GM12864 (cell line): ENCODE data around the gene RNF222.

Experiments
- DNase-seq: peaks from one replicate; pipeline ENCODE4 v3.0.0-alpha.2; 2011; ENCODE audit warnings: low read depth
- H3K4me3 ChIP-seq: 2 replicates; pipeline ENCODE4 v1.5.1; 2011; ENCODE audit warnings: mild to moderate bottlenecking, low read depth, low read length, control low read depth
- TF ChIP-seq, protein P1 (sequence below): IDR thresholded peaks from 2 replicates; pipeline ENCODE4 v1.5.1; 2011; ENCODE audit warnings: low read depth, mild to moderate bottlenecking, moderate library complexity, low read length, control low read depth, inconsistent platforms; ENCODE audit errors: missing control alignments

Gene RNF222, protein sequence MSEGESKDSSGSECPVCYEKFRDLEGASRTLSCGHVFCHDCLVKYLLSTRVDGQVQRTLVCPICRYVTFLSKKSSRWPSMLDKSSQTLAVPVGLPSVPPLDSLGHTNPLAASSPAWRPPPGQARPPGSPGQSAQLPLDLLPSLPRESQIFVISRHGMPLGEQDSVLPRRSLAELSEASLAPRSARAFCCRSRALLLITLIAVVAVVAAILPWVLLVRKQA

DNA sequence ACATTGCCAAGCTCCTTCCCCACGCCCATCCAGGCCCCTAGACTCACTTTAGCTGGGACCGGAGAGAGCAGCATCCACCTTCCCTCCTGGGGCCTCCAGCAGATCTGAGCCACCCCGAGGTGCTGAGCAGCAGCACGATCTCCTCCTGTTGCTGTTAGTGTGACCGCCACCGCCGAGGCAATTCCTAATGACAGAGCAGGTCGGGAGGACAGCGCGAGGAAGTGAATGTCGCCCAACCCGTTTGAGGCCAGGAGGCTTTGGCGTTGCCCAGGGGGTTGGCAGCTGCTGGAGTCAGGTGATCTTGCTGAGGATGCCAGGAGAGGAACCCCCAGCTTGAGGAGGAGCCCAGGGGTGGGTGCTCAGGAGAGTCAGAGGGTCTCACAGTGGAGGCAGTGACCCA lies at the start of gene RNF222:
TSS of gene RNF222 (minus strand) at position 192 of the 400 bp plus-strand sequence. CDS start 4,366 bp downstream, outside the sequence.
- DNase-seq: no peak
- TF ChIP-seq, protein P1, sequence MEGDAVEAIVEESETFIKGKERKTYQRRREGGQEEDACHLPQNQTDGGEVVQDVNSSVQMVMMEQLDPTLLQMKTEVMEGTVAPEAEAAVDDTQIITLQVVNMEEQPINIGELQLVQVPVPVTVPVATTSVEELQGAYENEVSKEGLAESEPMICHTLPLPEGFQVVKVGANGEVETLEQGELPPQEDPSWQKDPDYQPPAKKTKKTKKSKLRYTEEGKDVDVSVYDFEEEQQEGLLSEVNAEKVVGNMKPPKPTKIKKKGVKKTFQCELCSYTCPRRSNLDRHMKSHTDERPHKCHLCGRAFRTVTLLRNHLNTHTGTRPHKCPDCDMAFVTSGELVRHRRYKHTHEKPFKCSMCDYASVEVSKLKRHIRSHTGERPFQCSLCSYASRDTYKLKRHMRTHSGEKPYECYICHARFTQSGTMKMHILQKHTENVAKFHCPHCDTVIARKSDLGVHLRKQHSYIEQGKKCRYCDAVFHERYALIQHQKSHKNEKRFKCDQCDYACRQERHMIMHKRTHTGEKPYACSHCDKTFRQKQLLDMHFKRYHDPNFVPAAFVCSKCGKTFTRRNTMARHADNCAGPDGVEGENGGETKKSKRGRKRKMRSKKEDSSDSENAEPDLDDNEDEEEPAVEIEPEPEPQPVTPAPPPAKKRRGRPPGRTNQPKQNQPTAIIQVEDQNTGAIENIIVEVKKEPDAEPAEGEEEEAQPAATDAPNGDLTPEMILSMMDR: no peak
- no peak within 1 kb of the TSS for H3K4me3 ChIP-seq

DNA sequence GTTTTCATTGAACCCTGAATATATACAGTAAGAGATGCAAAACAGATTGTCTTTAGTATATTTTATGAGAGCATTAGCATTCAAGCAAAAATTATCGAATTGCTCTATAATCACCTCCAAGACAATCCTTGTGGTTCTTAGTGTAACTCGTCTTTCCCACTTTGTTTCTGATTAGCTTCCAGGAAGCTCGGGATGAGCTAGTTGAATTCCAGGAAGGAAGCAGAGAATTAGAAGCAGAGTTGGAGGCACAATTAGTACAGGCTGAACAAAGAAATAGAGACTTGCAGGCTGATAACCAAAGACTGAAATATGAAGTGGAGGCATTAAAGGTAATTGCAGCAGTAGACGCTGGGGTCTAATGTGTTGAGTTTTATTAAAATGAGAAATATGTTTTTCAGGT lies 47.9 kb upstream of the RNF222 start:
- no peak for DNase-seq
- H3K4me3 ChIP-seq: no peak overlapping the region
- TF ChIP-seq, protein P1: no peak

DNA sequence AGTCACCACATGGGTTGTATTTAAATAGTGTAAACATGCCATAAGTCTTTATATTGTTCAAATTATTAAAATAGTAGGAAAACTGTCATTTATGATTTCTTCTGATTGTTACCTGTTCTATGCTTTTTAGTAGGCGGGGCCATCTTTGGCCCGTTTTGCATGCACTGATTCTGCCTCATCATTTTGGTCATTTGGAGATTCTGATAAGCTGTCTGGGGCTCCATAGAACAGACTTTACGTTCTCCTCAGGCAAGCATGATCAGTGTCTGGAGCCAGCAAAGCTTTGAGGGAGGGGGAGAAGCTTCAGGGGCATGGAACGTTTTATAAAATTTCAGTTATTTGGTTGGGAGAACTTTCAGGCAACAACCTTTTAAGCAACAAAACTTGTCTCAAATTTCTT lies 46.9 kb upstream of the RNF222 start:
- no peak for DNase-seq
- TF ChIP-seq, protein P1: no peak
- H3K4me3 ChIP-seq: no peak overlapping the region

DNA sequence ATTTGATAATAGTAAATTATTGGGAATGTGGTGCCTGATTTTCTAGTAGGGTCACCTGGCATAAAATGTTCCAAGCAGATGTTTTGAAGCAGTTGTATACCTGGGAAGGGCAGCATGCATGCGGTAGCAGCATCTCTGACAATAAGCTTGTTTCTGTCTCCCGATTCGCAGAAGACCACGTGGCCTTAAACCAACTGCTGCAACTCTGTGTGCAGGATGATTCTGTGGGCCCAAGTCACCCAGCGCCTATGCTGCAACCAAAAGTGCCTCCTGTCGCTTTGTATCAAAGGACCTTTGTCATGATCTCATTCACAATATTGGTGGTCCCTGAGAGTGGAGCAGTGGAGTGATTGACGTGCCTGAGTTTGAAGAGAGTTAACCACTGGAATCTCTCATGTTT lies 46.1 kb upstream of the RNF222 start:
- DNase-seq: no peak
- no peak overlapping the region for H3K4me3 ChIP-seq
- TF ChIP-seq, protein P1: no peak

DNA sequence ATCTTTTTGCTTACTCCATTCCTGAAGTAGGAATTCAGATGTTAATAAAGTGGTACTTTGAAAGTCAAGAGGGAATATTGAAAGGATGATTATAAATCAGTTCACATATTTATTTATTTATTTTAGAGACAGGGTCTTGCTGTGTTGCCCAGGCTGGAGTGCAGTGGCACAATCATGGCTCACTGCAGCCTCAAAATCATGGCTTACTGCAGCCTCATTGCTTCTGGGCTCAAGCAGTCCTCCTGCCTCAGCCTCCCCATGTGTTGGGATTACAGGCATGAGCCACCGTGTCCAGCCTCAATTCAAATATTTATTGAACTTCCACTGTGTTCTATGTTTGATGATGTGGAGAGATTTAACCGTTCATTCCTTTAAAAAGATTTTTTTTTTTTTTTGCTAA lies 44.7 kb upstream of the RNF222 start:
- DNase-seq: no peak
- TF ChIP-seq, protein P1: no peak
- H3K4me3 ChIP-seq: no peak overlapping the region

DNA sequence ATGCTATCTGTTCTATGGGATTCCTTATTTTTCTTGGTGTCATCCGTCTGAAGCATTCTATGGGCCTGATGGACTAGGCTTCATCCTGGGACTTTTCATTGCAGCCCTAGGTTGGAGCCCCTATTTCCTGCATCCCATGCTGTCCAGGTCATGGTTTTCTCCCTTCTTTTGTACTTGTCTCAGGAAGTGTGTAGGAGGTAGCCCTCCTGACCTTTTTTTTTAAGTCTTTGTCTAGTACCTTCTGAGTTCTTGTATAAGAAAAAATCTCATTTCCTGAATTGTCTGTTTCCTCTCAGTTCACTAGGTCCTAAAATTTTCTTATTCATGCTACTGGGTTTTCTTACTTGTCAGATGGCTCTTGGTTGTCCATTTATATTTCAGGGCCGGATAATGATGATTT lies 44.1 kb upstream of the RNF222 start:
- no peak for DNase-seq
- TF ChIP-seq, protein P1: no peak
- H3K4me3 ChIP-seq: no peak overlapping the region

DNA sequence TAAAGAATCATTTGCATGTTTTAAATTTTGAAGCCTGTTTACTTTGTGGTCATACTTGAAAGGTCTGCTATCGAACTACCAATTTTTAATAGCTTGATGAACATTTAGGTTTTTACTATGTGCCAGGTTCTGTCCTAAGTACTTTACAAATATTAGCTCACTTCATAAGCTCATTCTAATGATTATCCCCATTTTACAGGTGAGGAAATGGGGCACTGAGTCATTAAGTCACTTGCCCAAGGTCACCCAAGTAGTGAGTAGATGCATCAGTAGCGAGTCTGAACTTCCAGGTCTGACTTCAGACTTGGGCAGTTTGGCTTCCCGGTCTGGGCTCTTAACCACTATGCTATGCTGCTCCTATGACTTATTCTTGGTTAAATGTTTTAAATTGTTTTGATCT lies 42.1 kb upstream of the RNF222 start:
- no peak for DNase-seq
- H3K4me3 ChIP-seq: no peak overlapping the region
- TF ChIP-seq, protein P1: no peak
